ENCODE measurements around the gene HSD11B1L. TPM values are rescaled to one million over a fixed set of nuclear protein-coding genes. Genes with fewer than 3 reads are reported as not detected.

HSD11B1L gene
- total RNA-seq = 4.0 TPM
- long read RNA-seq, partial matches to known transcripts = 0 of 2 reads
- long read RNA-seq, other reads (novel, unspliced or antisense) = 0 of 2 reads

GRCh38 chr19:5680437-5681368 is at the start of gene HSD11B1L, which contains the start of gene MICOS13:
Gene HSD11B1L (plus strand): TSS chr19:5681027. CDS start chr19:5684833, 3,806 bp downstream.
Gene MICOS13 (minus strand): TSS chr19:5680516. CDS start chr19:5680486, 30 bp downstream.
- DNase-seq (ENCODE audit: low spot score) = peak; percentile 99

GRCh38 chr19:5631567-5632240 is 49.1 kb upstream of the HSD11B1L start:
- no peak for DNase-seq (ENCODE audit: low spot score)

GRCh38 chr19:5632241-5632612 is 48.6 kb upstream of the HSD11B1L start:
- DNase-seq (ENCODE audit: low spot score) = no peak

GRCh38 chr19:5632657-5633056 is 48.2 kb upstream of the HSD11B1L start:
- no peak for DNase-seq (ENCODE audit: low spot score)

GRCh38 chr19:5635427-5635826 is 45.4 kb upstream of the HSD11B1L start:
- DNase-seq (ENCODE audit: low spot score) = no peak

GRCh38 chr19:5637971-5638370 is 42.9 kb upstream of the HSD11B1L start:
- no peak for DNase-seq (ENCODE audit: low spot score)

- no peak for DNase-seq (ENCODE audit: low spot score)
Observed at GRCh38 chr19:5641171-5641570, 39.7 kb upstream of the HSD11B1L start.

GRCh38 chr19:5642204-5642603 is 38.6 kb upstream of the HSD11B1L start:
- no peak for DNase-seq (ENCODE audit: low spot score)

- DNase-seq (ENCODE audit: low spot score) = no peak
Observed at GRCh38 chr19:5643060-5643459, 37.8 kb upstream of the HSD11B1L start.

- DNase-seq (ENCODE audit: low spot score) = no peak
Observed at GRCh38 chr19:5644037-5644436, 36.8 kb upstream of the HSD11B1L start.

GRCh38 chr19:5645409-5645808 is 35.4 kb upstream of the HSD11B1L start:
- DNase-seq (ENCODE audit: low spot score) = peak; percentile 60

- DNase-seq (ENCODE audit: low spot score) = peak; percentile 37
Observed at GRCh38 chr19:5646703-5647102, 34.1 kb upstream of the HSD11B1L start.

- no peak for DNase-seq (ENCODE audit: low spot score)
Observed at GRCh38 chr19:5648464-5648863, 32.4 kb upstream of the HSD11B1L start.

GRCh38 chr19:5651361-5651760 is 29.5 kb upstream of the HSD11B1L start:
- peak; percentile 77 for DNase-seq (ENCODE audit: low spot score)

- peak; percentile 62 for DNase-seq (ENCODE audit: low spot score)
Observed at GRCh38 chr19:5652261-5652660, 28.6 kb upstream of the HSD11B1L start.

- DNase-seq (ENCODE audit: low spot score) = peak; percentile 20
Observed at GRCh38 chr19:5654931-5655330, 25.9 kb upstream of the HSD11B1L start.

GRCh38 chr19:5655412-5655811 is 25.4 kb upstream of the HSD11B1L start:
- DNase-seq (ENCODE audit: low spot score) = peak; percentile 47

- DNase-seq (ENCODE audit: low spot score) = no peak
Observed at GRCh38 chr19:5661483-5661882, 19.3 kb upstream of the HSD11B1L start.

- no peak for DNase-seq (ENCODE audit: low spot score)
Observed at GRCh38 chr19:5663904-5664303, 16.9 kb upstream of the HSD11B1L start.

- no peak for DNase-seq (ENCODE audit: low spot score)
Observed at GRCh38 chr19:5664515-5664914, 16.3 kb upstream of the HSD11B1L start.

GRCh38 chr19:5665781-5666513 is 14.9 kb upstream of the HSD11B1L start:
- DNase-seq (ENCODE audit: low spot score) = no peak

Measured in mesenteric fat pad (tissue), 1 donor.